Endothelial cell of umbilical vein (primary cell): Measurements from ENCODE around the gene EPN3. TPM values are rescaled to one million over a fixed set of nuclear protein-coding genes. Genes with fewer than 3 reads are reported as not detected.

Source experiments
- BruUV-seq: library from RNA; stranded (reverse); fragments of 400-500 nt; replicated peaks from 2 replicates; lab custom pipeline; 2021; lab: Mats Ljungman, UMichigan
- CTCF ChIA-PET: fragments of 300-600, 350-600 bp; sonication (Branson Sonifier 250); formaldehyde crosslinking; loops from one replicate; lab custom pipeline; 2021; ENCODE audit warnings: antibody characterized with exemption, inconsistent platforms; lab: Charles Lee
- POLR2A ChIA-PET: fragments of 300-600, 350-600 bp; sonication (Branson Sonifier 250); formaldehyde crosslinking; loops from one replicate; lab custom pipeline; 2021; ENCODE audit warnings: antibody characterized with exemption, inconsistent platforms; lab: Charles Lee
- DNase-seq: peaks from one replicate; pipeline ENCODE4 v3.0.0-alpha.2; 2011; ENCODE audit warnings: low read depth, low spot score
- FAIRE-seq: peaks from 2 replicates; lab custom pipeline; 2011; peaks lifted over from hg19 to GRCh38; lab: Jason Lieb, UNC
- H2AFZ ChIP-seq: 2 replicates; pipeline ENCODE4 v1.6.0; 2012; ENCODE audit warnings: low read depth, low read length, control low read depth, inconsistent platforms
- H3K27ac ChIP-seq: 2 replicates; pipeline ENCODE4 v1.5.1; 2011; ENCODE audit warnings: low read depth, mild to moderate bottlenecking, control low read depth, low read length, moderate library complexity; ENCODE audit not compliant: insufficient read depth
- H3K27me3 ChIP-seq, 2 experiments: 2 replicates each; pipeline versions ENCODE4 v1.6.0 to v1.6.1; 2011; ENCODE audit warnings: low read length in 2 of 2, mixed read lengths in 1 of 2; ENCODE audit not compliant: control insufficient read depth in 2 of 2, insufficient read depth in 2 of 2
- H3K36me3 ChIP-seq, 2 experiments: 2 replicates in 1 of 2; 3 replicates in 1 of 2; pipeline ENCODE4 v1.5.1; 2011; ENCODE audit warnings: low read length in 2 of 2, mild to moderate bottlenecking in 1 of 2, moderate library complexity in 1 of 2; ENCODE audit not compliant: control insufficient read depth in 2 of 2, insufficient read depth in 2 of 2; ENCODE audit errors: extremely low read depth in 1 of 2
- H3K4me1 ChIP-seq: 3 replicates; pipeline ENCODE4 v1.5.1; 2011; ENCODE audit warnings: mild to moderate bottlenecking, low read length; ENCODE audit not compliant: control insufficient read depth, insufficient read depth; ENCODE audit errors: extremely low read depth
- H3K4me2 ChIP-seq: 2 replicates; pipeline ENCODE4 v1.6.1; 2011; ENCODE audit warnings: low read length, control low read depth, mixed read lengths; ENCODE audit not compliant: insufficient read depth
- H3K4me3 ChIP-seq, 3 experiments: fragments of 200-600 bp in 1 of 3; sonication (generic), shearing (Covaris generic) in 1 of 3; replicated peaks in 1 of 3; 2 replicates each; pipeline ENCODE4 v1.5.1; 2011 to 2016; ENCODE audit warnings: control low read depth in 3 of 3, low read length in 3 of 3, mild to moderate bottlenecking in 2 of 3, inconsistent platforms in 1 of 3, low read depth in 1 of 3, moderate library complexity in 1 of 3; ENCODE audit not compliant: insufficient read depth in 1 of 3
- H3K79me2 ChIP-seq: 2 replicates; pipeline ENCODE4 v1.6.0; 2012; ENCODE audit warnings: low read length, inconsistent platforms; ENCODE audit not compliant: control insufficient read depth, insufficient read depth
- H3K9ac ChIP-seq: replicated peaks from 2 replicates; pipeline ENCODE3; 2011; ENCODE audit warnings: low read length, control low read depth; ENCODE audit not compliant: insufficient read depth; ENCODE audit errors: extremely low read depth
- H3K9me1 ChIP-seq: replicated peaks from 3 replicates; pipeline ENCODE4 v1.6.0; 2011; ENCODE audit warnings: mild to moderate bottlenecking, low read length; ENCODE audit not compliant: control insufficient read depth, insufficient read depth; ENCODE audit errors: extremely low read depth
- H3K9me3 ChIP-seq: replicated peaks from 2 replicates; pipeline ENCODE4 v1.5.1; 2012; ENCODE audit warnings: low read length, inconsistent platforms; ENCODE audit not compliant: control insufficient read depth, insufficient read depth
- H4K20me1 ChIP-seq: replicated peaks from 2 replicates; pipeline ENCODE3; 2011; ENCODE audit warnings: mild to moderate bottlenecking, low read length; ENCODE audit not compliant: control insufficient read depth, insufficient read depth; ENCODE audit errors: extremely low read depth
- CTCF ChIP-seq, 2 donors: IDR thresholded peaks; 1 replicate in 1 of 2; 2 replicates in 1 of 2; pipeline ENCODE4 v1.5.1; 2011; ENCODE audit warnings: low read length in 2 of 2, mild to moderate bottlenecking in 2 of 2, moderate library complexity in 2 of 2, control low read depth in 1 of 2, inconsistent platforms in 1 of 2, low read depth in 1 of 2; ENCODE audit not compliant: insufficient read depth in 1 of 2; ENCODE audit errors: extremely low read depth in 1 of 2
- EZH2 ChIP-seq: IDR thresholded peaks from 2 replicates; pipeline ENCODE4 v1.6.1; 2012; ENCODE audit warnings: borderline replicate concordance, low read depth, mild to moderate bottlenecking, moderate library complexity, low read length, inconsistent platforms; ENCODE audit not compliant: severe bottlenecking
- FOS ChIP-seq: IDR thresholded peaks from 2 replicates; pipeline ENCODE4 v1.6.1; 2011; ENCODE audit warnings: mild to moderate bottlenecking, low read length, moderate library complexity, borderline replicate concordance; ENCODE audit not compliant: insufficient read depth
- GATA2 ChIP-seq: IDR thresholded peaks from 2 replicates; pipeline ENCODE4 v1.7.0; 2011; ENCODE audit warnings: low read depth, mild to moderate bottlenecking, moderate library complexity, mixed read lengths, low read length; ENCODE audit not compliant: insufficient read length, insufficient read depth
- JUN ChIP-seq: IDR thresholded peaks from 2 replicates; pipeline ENCODE4 v1.6.1; 2011; ENCODE audit warnings: borderline replicate concordance, low read depth; ENCODE audit not compliant: insufficient read length, insufficient read depth
- MAX ChIP-seq: IDR thresholded peaks from 2 replicates; pipeline ENCODE4 v1.6.1; 2011; ENCODE audit not compliant: insufficient read depth, insufficient read length
- POLR2AphosphoS5 ChIP-seq: IDR thresholded peaks from 2 replicates; pipeline ENCODE4 v1.6.1; 2012; ENCODE audit warnings: low read depth, mild to moderate bottlenecking, control low read depth, low read length, moderate library complexity; ENCODE audit not compliant: insufficient read depth
- dilution Hi-C: fragments of 300-500 bp; cut with MboI; formaldehyde crosslinking; loops from one replicate; pipeline ENCODE4 v1.15.0; 2019; ENCODE audit warnings: low sequenced_read_pairs; ENCODE audit not compliant: extremely low pct_ligation_motif_present
- intact Hi-C: fragments of 100-400 bp; cut with micrococcal nuclease; formaldehyde crosslinking; loops from one replicate; pipeline ENCODE4 v1.10.0; 2022
- polyA plus RNA-seq, 4 experiments: library from polyadenylated mRNA; depleted of rRNA in 3 of 4; stranded (reverse) in 3 of 4; unstranded in 1 of 4; fragments of >200 nt; gene quantifications; 2 replicates each; pipeline versions ENCODE4 v1.2.1 to v1.2.3, GENCODE V29; 2011 to 2012; ENCODE audit warnings: missing spikeins in 1 of 4
- total RNA-seq: library from RNA; stranded (reverse); gene quantifications from 2 replicates; pipeline ENCODE4 v1.2.3, GENCODE V29; 2021

The EPN3 gene
- total and polyA plus RNA-seq, 2 donors (not counting 3 experiments of a cell fraction or from before 2014, with no cell fraction given), result not detected

- Histone ChIP-seq H3K79me2 (no peaks in the 10 kb centered on the region), H3K27ac (no peak overlapping the region), H3K9me3 (no peaks in the 10 kb centered on the region), H3K27me3 (no peaks in the 10 kb centered on the region), H3K36me3 (no peaks in the 10 kb centered on the region), H3K4me1 (peaks cover 9% of the 10 kb centered on the region), H2AFZ (no peak overlapping the region), H3K4me3 (no peak overlapping the region), H4K20me1 (no peaks in the 10 kb centered on the region), H3K9me1 (no peaks in the 10 kb centered on the region), H3K4me2 (no peak overlapping the region), H3K9ac (no peak overlapping the region)
- intact Hi-C loops, result no loop called here
- CTCF ChIA-PET, result interaction anchor here (0.7 kb wide), 1 partner anchor 17 kb away, joined by 4 read pairs; no protein-coding TSS in a partner anchor
- BruUV-seq, result no TSS peak
- TF ChIP-seq EZH2 (no peak), FOS (no peak), JUN (no peak), CTCF (IDR thresholded peaks at IDR 0.05; ENCODE audit: extremely low read depth in 1 of 2, insufficient read depth in 1 of 2, low read depth in 1 of 2, low read length in 2 of 2) (no peak), MAX (no peak), GATA2 (no peak), POLR2AphosphoS5 (no peak)
- POLR2A ChIA-PET, result no interaction called here
- dilution Hi-C loops, result no loop called here
- no peak for FAIRE-seq
- DNase-seq, result no peak
These were observed 17.4 kb upstream of the EPN3 start for GRCh38 chr17:50514936-50515702.
